ENCODE measurements around the gene MIOX.

DNA sequence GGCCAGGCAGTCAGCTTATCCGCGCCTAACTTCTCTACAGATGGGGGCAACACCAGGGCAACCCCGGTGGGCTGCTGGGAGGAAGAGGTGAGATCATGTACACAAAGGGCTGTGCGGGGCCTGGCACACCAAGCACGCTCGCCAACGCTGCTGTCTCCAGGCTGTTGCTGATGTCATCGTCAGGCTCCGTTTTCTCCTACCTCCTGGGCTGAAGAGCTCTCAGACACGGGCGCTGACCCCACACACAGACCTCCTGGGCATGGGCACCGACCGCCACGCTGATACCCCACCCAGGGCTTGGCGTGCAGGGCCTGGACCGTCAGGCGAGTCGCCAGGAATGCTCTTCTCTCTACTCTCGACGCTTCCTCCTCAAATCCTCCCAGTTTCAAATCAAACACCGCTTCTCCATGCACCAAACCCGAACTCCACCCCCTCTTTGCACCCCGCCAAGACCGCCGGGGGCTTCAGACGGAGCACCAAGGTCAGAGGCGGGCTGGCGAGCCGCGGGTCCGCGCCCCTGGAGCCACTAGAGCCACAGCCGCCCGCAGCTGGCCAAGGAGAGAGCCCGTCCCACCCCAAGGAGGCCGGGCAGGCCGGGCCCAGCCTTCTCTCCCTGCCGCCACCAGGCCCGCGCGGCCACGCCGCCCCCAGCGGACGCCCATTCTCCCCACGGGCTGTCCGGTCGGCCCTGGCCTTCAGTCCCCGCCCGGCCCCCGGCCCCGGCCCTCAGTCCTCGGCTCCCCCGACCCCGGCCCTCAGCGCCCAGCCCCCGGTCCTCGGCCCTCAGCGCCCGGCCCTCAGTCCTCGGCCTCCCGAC is 12.6 kb upstream of the MIOX start:
- no peak for TF ChIP-seq KLF7 (tag by site-specific recombination; IDR thresholded peaks at IDR 0.05; ENCODE audit: borderline replicate concordance)
- TF ChIP-seq KLF10 (tag by site-specific recombination; IDR thresholded peaks at IDR 0.05): no peak
- no peak for TF ChIP-seq ZNF311 (tag by site-specific recombination; IDR thresholded peaks at IDR 0.05; ENCODE audit: borderline replicate concordance)
- TF ChIP-seq CTCF (tag by site-specific recombination; IDR thresholded peaks at IDR 0.05): no peak
- TF ChIP-seq, protein P1, sequence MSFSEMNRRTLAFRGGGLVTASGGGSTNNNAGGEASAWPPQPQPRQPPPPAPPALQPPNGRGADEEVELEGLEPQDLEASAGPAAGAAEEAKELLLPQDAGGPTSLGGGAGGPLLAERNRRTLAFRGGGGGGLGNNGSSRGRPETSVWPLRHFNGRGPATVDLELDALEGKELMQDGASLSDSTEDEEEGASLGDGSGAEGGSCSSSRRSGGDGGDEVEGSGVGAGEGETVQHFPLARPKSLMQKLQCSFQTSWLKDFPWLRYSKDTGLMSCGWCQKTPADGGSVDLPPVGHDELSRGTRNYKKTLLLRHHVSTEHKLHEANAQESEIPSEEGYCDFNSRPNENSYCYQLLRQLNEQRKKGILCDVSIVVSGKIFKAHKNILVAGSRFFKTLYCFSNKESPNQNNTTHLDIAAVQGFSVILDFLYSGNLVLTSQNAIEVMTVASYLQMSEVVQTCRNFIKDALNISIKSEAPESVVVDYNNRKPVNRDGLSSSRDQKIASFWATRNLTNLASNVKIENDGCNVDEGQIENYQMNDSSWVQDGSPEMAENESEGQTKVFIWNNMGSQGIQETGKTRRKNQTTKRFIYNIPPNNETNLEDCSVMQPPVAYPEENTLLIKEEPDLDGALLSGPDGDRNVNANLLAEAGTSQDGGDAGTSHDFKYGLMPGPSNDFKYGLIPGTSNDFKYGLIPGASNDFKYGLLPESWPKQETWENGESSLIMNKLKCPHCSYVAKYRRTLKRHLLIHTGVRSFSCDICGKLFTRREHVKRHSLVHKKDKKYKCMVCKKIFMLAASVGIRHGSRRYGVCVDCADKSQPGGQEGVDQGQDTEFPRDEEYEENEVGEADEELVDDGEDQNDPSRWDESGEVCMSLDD (tag by site-specific recombination; IDR thresholded peaks at IDR 0.05): no peak
- TF ChIP-seq ZNF266 (tag by site-specific recombination; IDR thresholded peaks at IDR 0.05; ENCODE audit: low read depth): no peak
- no peak for TF ChIP-seq ZNF121 (tag by site-specific recombination; IDR thresholded peaks at IDR 0.05)
- TF ChIP-seq, protein P2, sequence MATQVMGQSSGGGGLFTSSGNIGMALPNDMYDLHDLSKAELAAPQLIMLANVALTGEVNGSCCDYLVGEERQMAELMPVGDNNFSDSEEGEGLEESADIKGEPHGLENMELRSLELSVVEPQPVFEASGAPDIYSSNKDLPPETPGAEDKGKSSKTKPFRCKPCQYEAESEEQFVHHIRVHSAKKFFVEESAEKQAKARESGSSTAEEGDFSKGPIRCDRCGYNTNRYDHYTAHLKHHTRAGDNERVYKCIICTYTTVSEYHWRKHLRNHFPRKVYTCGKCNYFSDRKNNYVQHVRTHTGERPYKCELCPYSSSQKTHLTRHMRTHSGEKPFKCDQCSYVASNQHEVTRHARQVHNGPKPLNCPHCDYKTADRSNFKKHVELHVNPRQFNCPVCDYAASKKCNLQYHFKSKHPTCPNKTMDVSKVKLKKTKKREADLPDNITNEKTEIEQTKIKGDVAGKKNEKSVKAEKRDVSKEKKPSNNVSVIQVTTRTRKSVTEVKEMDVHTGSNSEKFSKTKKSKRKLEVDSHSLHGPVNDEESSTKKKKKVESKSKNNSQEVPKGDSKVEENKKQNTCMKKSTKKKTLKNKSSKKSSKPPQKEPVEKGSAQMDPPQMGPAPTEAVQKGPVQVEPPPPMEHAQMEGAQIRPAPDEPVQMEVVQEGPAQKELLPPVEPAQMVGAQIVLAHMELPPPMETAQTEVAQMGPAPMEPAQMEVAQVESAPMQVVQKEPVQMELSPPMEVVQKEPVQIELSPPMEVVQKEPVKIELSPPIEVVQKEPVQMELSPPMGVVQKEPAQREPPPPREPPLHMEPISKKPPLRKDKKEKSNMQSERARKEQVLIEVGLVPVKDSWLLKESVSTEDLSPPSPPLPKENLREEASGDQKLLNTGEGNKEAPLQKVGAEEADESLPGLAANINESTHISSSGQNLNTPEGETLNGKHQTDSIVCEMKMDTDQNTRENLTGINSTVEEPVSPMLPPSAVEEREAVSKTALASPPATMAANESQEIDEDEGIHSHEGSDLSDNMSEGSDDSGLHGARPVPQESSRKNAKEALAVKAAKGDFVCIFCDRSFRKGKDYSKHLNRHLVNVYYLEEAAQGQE (tag by site-specific recombination; IDR thresholded peaks at IDR 0.05): peak; percentile 58; the same call in 1 of the 2 replicates
- TF ChIP-seq ZNF558 (tag by site-specific recombination; IDR thresholded peaks at IDR 0.05): no peak
- TF ChIP-seq ZNF133 (tag by site-specific recombination; IDR thresholded peaks at IDR 0.05): no peak
- no peak for TF ChIP-seq ZNF776 (tag by site-specific recombination; IDR thresholded peaks at IDR 0.05; ENCODE audit: borderline replicate concordance)
- no peak for TF ChIP-seq ZNF548 (tag by site-specific recombination; IDR thresholded peaks at IDR 0.05)
- TF ChIP-seq GLI4 (tag by site-specific recombination; IDR thresholded peaks at IDR 0.05): peak; percentile 82; the same call in 1 of the 2 replicates
- TF ChIP-seq ZBTB49 (tag by site-specific recombination; IDR thresholded peaks at IDR 0.05; ENCODE audit: low read depth): no peak

All from HEK293 (cell line).